Measurements from ENCODE around the gene NSUN5. TPM values are rescaled to one million over a fixed set of nuclear protein-coding genes. Genes with fewer than 3 reads are reported as not detected.

NSUN5 gene
- total RNA-seq, 1 experiment from 2014 or later, result 28.9 TPM

DNA sequence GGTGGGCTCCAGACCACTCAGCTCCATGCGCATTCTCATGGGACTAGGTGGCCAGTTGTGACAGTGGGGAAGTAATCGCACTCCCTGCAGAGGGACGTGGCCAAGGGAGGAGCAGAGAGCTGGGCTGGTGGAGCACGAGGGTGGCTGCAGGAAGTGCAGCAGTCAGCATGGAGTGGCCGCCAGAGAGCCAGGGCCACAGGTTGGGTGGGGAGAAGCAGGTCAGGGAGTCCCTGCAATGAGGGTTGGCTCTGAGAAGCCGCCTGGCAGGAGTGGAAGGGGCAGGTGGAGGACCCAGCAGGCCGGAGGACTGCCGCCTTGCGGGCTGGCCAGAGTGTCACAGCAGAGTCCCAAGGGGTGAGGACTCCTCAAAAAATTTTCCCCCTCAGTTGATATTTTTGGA is 45.6 kb upstream of the NSUN5 start:
- POLR2A ChIA-PET (ENCODE audit: low non-redundant PET), result no interaction called here
- H3K27me3 ChIP-seq (replicated peaks; ENCODE audit: insufficient read depth, low read depth, low read length, poor library complexity), result no peaks in the 10 kb centered on the region
- no peak for DNase-seq (ENCODE audit: low spot score)

DNA sequence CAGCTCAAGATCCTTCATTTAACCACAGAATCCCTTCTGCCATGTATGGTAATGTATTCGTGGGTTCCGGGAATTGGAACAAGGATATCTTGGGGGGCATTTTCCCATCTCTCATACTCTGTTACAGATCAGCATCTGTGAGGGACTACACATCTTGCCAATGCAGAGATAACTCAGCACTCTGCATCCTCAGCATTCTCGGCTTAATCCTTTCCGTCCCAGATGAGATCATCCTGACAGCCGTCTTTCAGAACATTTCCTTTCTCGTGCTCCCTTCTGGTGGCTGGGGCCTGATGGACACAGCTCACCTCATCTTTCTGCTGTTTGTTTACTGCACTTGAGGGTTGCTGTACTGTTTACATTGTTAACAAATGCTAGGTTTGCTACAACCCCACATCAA is 44.6 kb upstream of the NSUN5 start:
- Histone ChIP-seq H3K4me1 (ENCODE audit: insufficient read depth, low read length, poor library complexity, severe bottlenecking) (peaks cover 4% of the 10 kb centered on the region), H3K4me3 (ENCODE audit: low read depth, low read length, poor library complexity, severe bottlenecking) (no peak overlapping the region), H3K27me3 (replicated peaks; ENCODE audit: insufficient read depth, low read depth, low read length, poor library complexity) (no peaks in the 10 kb centered on the region), H3K9me3 (ENCODE audit: low read depth, low read length, poor library complexity, severe bottlenecking) (no peaks in the 10 kb centered on the region), H3K36me3 (ENCODE audit: insufficient read depth, low read length, poor library complexity, severe bottlenecking) (no peaks in the 10 kb centered on the region), H3K27ac (ENCODE audit: low read depth, low read length, poor library complexity, severe bottlenecking) (no peak overlapping the region)
- ChIA-PET CTCF (no interaction called here), POLR2A (ENCODE audit: low non-redundant PET) (no interaction called here)
- DNase-seq (ENCODE audit: low spot score), result peak; percentile 43
- no TSS peak for BruUV-seq (replicated peaks)
- intact Hi-C loops (cut with micrococcal nuclease; ENCODE audit: unreplicated experiment), result no loop called here
- TF ChIP-seq, protein P1, sequence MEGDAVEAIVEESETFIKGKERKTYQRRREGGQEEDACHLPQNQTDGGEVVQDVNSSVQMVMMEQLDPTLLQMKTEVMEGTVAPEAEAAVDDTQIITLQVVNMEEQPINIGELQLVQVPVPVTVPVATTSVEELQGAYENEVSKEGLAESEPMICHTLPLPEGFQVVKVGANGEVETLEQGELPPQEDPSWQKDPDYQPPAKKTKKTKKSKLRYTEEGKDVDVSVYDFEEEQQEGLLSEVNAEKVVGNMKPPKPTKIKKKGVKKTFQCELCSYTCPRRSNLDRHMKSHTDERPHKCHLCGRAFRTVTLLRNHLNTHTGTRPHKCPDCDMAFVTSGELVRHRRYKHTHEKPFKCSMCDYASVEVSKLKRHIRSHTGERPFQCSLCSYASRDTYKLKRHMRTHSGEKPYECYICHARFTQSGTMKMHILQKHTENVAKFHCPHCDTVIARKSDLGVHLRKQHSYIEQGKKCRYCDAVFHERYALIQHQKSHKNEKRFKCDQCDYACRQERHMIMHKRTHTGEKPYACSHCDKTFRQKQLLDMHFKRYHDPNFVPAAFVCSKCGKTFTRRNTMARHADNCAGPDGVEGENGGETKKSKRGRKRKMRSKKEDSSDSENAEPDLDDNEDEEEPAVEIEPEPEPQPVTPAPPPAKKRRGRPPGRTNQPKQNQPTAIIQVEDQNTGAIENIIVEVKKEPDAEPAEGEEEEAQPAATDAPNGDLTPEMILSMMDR (conservative IDR thresholded peaks at IDR 0.05; ENCODE audit: low read depth, low read length), result no peak
- no peak for TF ChIP-seq EZH2 (IDR thresholded peaks at IDR 0.05; ENCODE audit: borderline replicate concordance, low read depth, low read length, poor library complexity, severe bottlenecking)

More for the DNA sequence above, 45.6 kb upstream of the NSUN5 start:
- H3K4me3 ChIP-seq (ENCODE audit: low read depth, low read length, poor library complexity, severe bottlenecking), result no peak overlapping the region
- TF ChIP-seq EZH2 (IDR thresholded peaks at IDR 0.05; ENCODE audit: borderline replicate concordance, low read depth, low read length, poor library complexity, severe bottlenecking), result no peak
- TF ChIP-seq, protein P1 (conservative IDR thresholded peaks at IDR 0.05; ENCODE audit: low read depth, low read length), result no peak
- CTCF ChIA-PET, result no interaction called here
- BruUV-seq (replicated peaks), result no TSS peak
- H3K36me3 ChIP-seq (ENCODE audit: insufficient read depth, low read length, poor library complexity, severe bottlenecking), result no peaks in the 10 kb centered on the region
- intact Hi-C loops (cut with micrococcal nuclease; ENCODE audit: unreplicated experiment), result no loop called here
- peaks cover 8% of the 10 kb centered on the region for H3K4me1 ChIP-seq (ENCODE audit: insufficient read depth, low read length, poor library complexity, severe bottlenecking)
- H3K27ac ChIP-seq (ENCODE audit: low read depth, low read length, poor library complexity, severe bottlenecking), result no peak overlapping the region
- H3K9me3 ChIP-seq (ENCODE audit: low read depth, low read length, poor library complexity, severe bottlenecking), result no peaks in the 10 kb centered on the region

DNA sequence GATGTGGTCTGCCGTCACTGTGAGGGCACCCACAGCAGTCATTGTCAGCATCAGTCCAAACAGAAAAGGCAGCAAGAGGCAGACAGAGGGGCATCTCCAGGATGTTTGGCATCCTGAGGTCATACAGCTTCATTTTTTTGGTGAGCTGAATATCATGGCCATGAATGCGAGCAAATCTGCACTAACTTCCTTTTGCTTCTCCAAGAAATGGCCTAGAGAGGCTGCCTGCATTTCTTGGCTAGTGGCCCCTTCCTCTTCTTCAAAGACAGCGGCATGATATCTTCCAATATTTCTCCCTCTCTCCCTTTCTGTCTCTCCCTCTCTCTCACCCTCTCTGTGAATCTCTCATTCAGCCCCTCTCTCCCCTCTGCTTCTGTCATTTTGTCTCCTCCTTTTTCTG is 44.2 kb upstream of the NSUN5 start:
- BruUV-seq (replicated peaks), result no TSS peak
- no peaks in the 10 kb centered on the region for H3K27me3 ChIP-seq (replicated peaks; ENCODE audit: insufficient read depth, low read depth, low read length, poor library complexity)
- ChIA-PET POLR2A (ENCODE audit: low non-redundant PET) (no interaction called here), CTCF (interaction anchor here (0.6 kb wide), 1 partner anchor 29 kb away, joined by 3 read pairs; no protein-coding TSS in a partner anchor)
- no peaks in the 10 kb centered on the region for H3K4me1 ChIP-seq (ENCODE audit: insufficient read depth, low read length, poor library complexity, severe bottlenecking)
- TF ChIP-seq EZH2 (IDR thresholded peaks at IDR 0.05; ENCODE audit: borderline replicate concordance, low read depth, low read length, poor library complexity, severe bottlenecking), result no peak
- TF ChIP-seq, protein P1 (conservative IDR thresholded peaks at IDR 0.05; ENCODE audit: low read depth, low read length), result no peak
- no peak overlapping the region for H3K27ac ChIP-seq (ENCODE audit: low read depth, low read length, poor library complexity, severe bottlenecking)
- H3K4me3 ChIP-seq (ENCODE audit: low read depth, low read length, poor library complexity, severe bottlenecking), result no peak overlapping the region
- intact Hi-C loops (cut with micrococcal nuclease; ENCODE audit: unreplicated experiment), result no loop called here
- no peaks in the 10 kb centered on the region for H3K9me3 ChIP-seq (ENCODE audit: low read depth, low read length, poor library complexity, severe bottlenecking)
- no peaks in the 10 kb centered on the region for H3K36me3 ChIP-seq (ENCODE audit: insufficient read depth, low read length, poor library complexity, severe bottlenecking)
- DNase-seq (ENCODE audit: low spot score), result no peak

All from A673 (cell line).